Neural cell (in vitro differentiated cells): ENCODE results near the gene PBRM1. TPM values are rescaled to one million over a fixed set of nuclear protein-coding genes. Genes with fewer than 3 reads are reported as not detected.

Experiments
- H2AFZ ChIP-seq: fragments of 200-600, 300-800 bp; sonication (generic), shearing (Covaris generic); 2 replicates; pipeline ENCODE4 v1.6.0; 2014; ENCODE audit warnings: low read depth, mild to moderate bottlenecking, antibody characterized with exemption, low read length, moderate library complexity
- H3F3A ChIP-seq: fragments of 200-600 bp; shearing (Covaris generic); 2 replicates; pipeline ENCODE4 v1.6.1; 2016; ENCODE audit warnings: mild to moderate bottlenecking, moderate library complexity, mixed read lengths, antibody characterized with exemption, low read length; ENCODE audit not compliant: insufficient read depth, poor library complexity, severe bottlenecking
- H3K27ac ChIP-seq: fragments of 200-600, 300-800 bp; sonication (generic), shearing (Covaris generic); 2 replicates; pipeline ENCODE4 v1.5.1; 2014; ENCODE audit warnings: mild to moderate bottlenecking, low read length, moderate library complexity
- H3K27me3 ChIP-seq: fragments of 300-800, 200-600 bp; sonication (generic), shearing (Covaris generic); 2 replicates; pipeline ENCODE4 v1.6.0; 2014; ENCODE audit warnings: mild to moderate bottlenecking, low read depth, low read length, moderate library complexity; ENCODE audit not compliant: insufficient read depth
- H3K36me3 ChIP-seq: fragments of 300-800, 200-600 bp; sonication (generic), shearing (Covaris generic); 2 replicates; pipeline ENCODE4 v1.5.1; 2014; ENCODE audit warnings: mild to moderate bottlenecking, antibody characterized with exemption, low read length, moderate library complexity; ENCODE audit not compliant: insufficient read depth
- H3K4me2 ChIP-seq: fragments of 300-800, 200-600 bp; sonication (generic), shearing (Covaris generic); 2 replicates; pipeline ENCODE4 v1.6.0; 2014; ENCODE audit warnings: mild to moderate bottlenecking, low read length
- H3K4me3 ChIP-seq: fragments of 300-800, 200-600 bp; sonication (generic), shearing (Covaris generic); 2 replicates; pipeline ENCODE4 v1.5.1; 2014; ENCODE audit warnings: mild to moderate bottlenecking, low read length, moderate library complexity
- H3K79me2 ChIP-seq: fragments of 200-600 bp; shearing (Covaris generic); replicated peaks from 2 replicates; pipeline ENCODE4 v1.6.0; 2014; ENCODE audit warnings: mild to moderate bottlenecking, low read length, moderate library complexity; ENCODE audit not compliant: insufficient read depth
- H3K9ac ChIP-seq: fragments of 300-800, 200-600 bp; sonication (generic), shearing (Covaris generic); 2 replicates; pipeline ENCODE4 v1.6.1; 2016; ENCODE audit warnings: mild to moderate bottlenecking, low read length, mixed read lengths
- H3K9me2 ChIP-seq: fragments of 200-600 bp; shearing (Covaris generic); 2 replicates; pipeline ENCODE4 v1.6.1; 2016; ENCODE audit warnings: mild to moderate bottlenecking, low read length, mixed read lengths; ENCODE audit not compliant: insufficient read depth
- H3K9me3 ChIP-seq: fragments of 200-600, 300-800 bp; sonication (generic), shearing (Covaris generic); 2 replicates; pipeline ENCODE4 v1.6.1; 2016; ENCODE audit warnings: mild to moderate bottlenecking, mixed run types, low read length, moderate library complexity, mixed read lengths
- H4K20me1 ChIP-seq: fragments of 200-600 bp; shearing (Covaris generic); 2 replicates; pipeline ENCODE4 v1.6.1; 2016; ENCODE audit warnings: mild to moderate bottlenecking, mixed run types; ENCODE audit not compliant: insufficient read depth
- CTCF ChIP-seq: fragments of 450-650 bp; IDR thresholded peaks from 2 replicates; pipeline ENCODE4 v1.5.1; 2014; ENCODE audit warnings: antibody characterized with exemption, mild to moderate bottlenecking, moderate library complexity; ENCODE audit not compliant: poor library complexity, severe bottlenecking
- EP300 ChIP-seq: fragments of 450-650 bp; conservative IDR thresholded peaks from 2 replicates; pipeline ENCODE4 v1.6.1; 2014; ENCODE audit warnings: antibody characterized with exemption, mild to moderate bottlenecking, moderate library complexity; ENCODE audit not compliant: poor library complexity, severe bottlenecking
- EZH2 ChIP-seq: fragments of 200-600, 300-800 bp; shearing (Covaris generic), sonication (generic); IDR thresholded peaks from 2 replicates; pipeline ENCODE4 v1.6.1; 2014; ENCODE audit warnings: antibody characterized with exemption, low read length, borderline replicate concordance, mild to moderate bottlenecking; ENCODE audit not compliant: insufficient read depth, poor library complexity, severe bottlenecking
- MXI1 ChIP-seq: fragments of 450-650 bp; conservative IDR thresholded peaks from 2 replicates; pipeline ENCODE4 v1.6.1; 2014; ENCODE audit warnings: antibody characterized with exemption, mild to moderate bottlenecking; ENCODE audit not compliant: poor library complexity, severe bottlenecking
- POLR2AphosphoS5 ChIP-seq: IDR thresholded peaks from 2 replicates; pipeline ENCODE4 v1.6.1; 2012
- RAD21 ChIP-seq: fragments of 450-650 bp; conservative IDR thresholded peaks from 2 replicates; pipeline ENCODE4 v1.6.1; 2014; ENCODE audit warnings: antibody characterized with exemption, mild to moderate bottlenecking, moderate library complexity
- REST ChIP-seq: IDR thresholded peaks from 2 replicates; pipeline ENCODE4 v1.6.1; 2012; ENCODE audit warnings: borderline replicate concordance
- SMC3 ChIP-seq: fragments of 450-650 bp; conservative IDR thresholded peaks from 2 replicates; pipeline ENCODE4 v1.6.1; 2014; ENCODE audit warnings: antibody characterized with exemption, mild to moderate bottlenecking, moderate library complexity; ENCODE audit not compliant: poor library complexity
- TAF1 ChIP-seq: IDR thresholded peaks from 2 replicates; pipeline ENCODE4 v1.6.1; 2012; ENCODE audit warnings: low read depth
- polyA plus RNA-seq: library from polyadenylated mRNA; depleted of rRNA; stranded (reverse); fragments of >200 nt; gene quantifications from 2 replicates; pipeline ENCODE4 v1.2.3, GENCODE V29; 2014

PBRM1 gene
- polyA plus RNA-seq, 1 donor from 2014 or later: 66.6 TPM

- H3K4me3 ChIP-seq: no peak overlapping the region
- H4K20me1 ChIP-seq: no peaks in the 10 kb centered on the region
- no peak overlapping the region for H3K9ac ChIP-seq
- H3K36me3 ChIP-seq: no peaks in the 10 kb centered on the region
- no peaks in the 10 kb centered on the region for H3K27me3 ChIP-seq
- no peak overlapping the region for H2AFZ ChIP-seq
- no peaks in the 10 kb centered on the region for H3K79me2 ChIP-seq
- H3K27ac ChIP-seq: no peak overlapping the region
- TF ChIP-seq MXI1: no peak
- TF ChIP-seq EP300: no peak
- no peak for TF ChIP-seq TAF1
- TF ChIP-seq CTCF: no peak
- no peaks in the 10 kb centered on the region for H3K9me3 ChIP-seq
- no peak overlapping the region for H3K4me2 ChIP-seq
- no peaks in the 10 kb centered on the region for H3K9me2 ChIP-seq
- no peaks in the 10 kb centered on the region for H3F3A ChIP-seq
Measured at GRCh38 chr3:52719618-52720017, 33.9 kb upstream of the PBRM1 start.

GRCh38 chr3:52715714-52716305 is 30.1 kb upstream of the PBRM1 start:
- Histone ChIP-seq H3F3A (no peaks in the 10 kb centered on the region), H3K9me2 (no peaks in the 10 kb centered on the region), H2AFZ (no peak overlapping the region), H3K36me3 (no peaks in the 10 kb centered on the region), H3K4me3 (no peak overlapping the region), H3K4me2 (no peak overlapping the region), H4K20me1 (no peaks in the 10 kb centered on the region), H3K27me3 (no peaks in the 10 kb centered on the region), H3K9me3 (no peaks in the 10 kb centered on the region), H3K27ac (no peak overlapping the region), H3K79me2 (no peaks in the 10 kb centered on the region), H3K9ac (no peak overlapping the region)
- TF ChIP-seq EP300: no peak
- no peak for TF ChIP-seq TAF1
- TF ChIP-seq RAD21: no peak
- no peak for TF ChIP-seq SMC3
- no peak for TF ChIP-seq CTCF
- no peak for TF ChIP-seq EZH2
- no peak for TF ChIP-seq MXI1

- Histone ChIP-seq H3K36me3 (no peaks in the 10 kb centered on the region), H3K27ac (no peak overlapping the region), H3K4me2 (no peak overlapping the region), H2AFZ (no peak overlapping the region), H3K9ac (no peak overlapping the region), H3K4me3 (no peak overlapping the region), H3K9me3 (no peaks in the 10 kb centered on the region), H3K9me2 (no peaks in the 10 kb centered on the region), H3K27me3 (no peaks in the 10 kb centered on the region), H3F3A (no peaks in the 10 kb centered on the region), H3K79me2 (no peaks in the 10 kb centered on the region), H4K20me1 (no peaks in the 10 kb centered on the region)
- TF ChIP-seq TAF1 (no peak), EZH2 (no peak), REST (no peak), SMC3 (no peak), CTCF (no peak), MXI1 (no peak), RAD21 (no peak), EP300 (no peak), POLR2AphosphoS5 (no peak)
Measured at GRCh38 chr3:52714335-52715302, 28.9 kb upstream of the PBRM1 start.
